CD4-positive, alpha-beta memory T cell (primary cell): ENCODE measurements around the gene GABRB2. TPM values are rescaled to one million over a fixed set of nuclear protein-coding genes. Genes with fewer than 3 reads are reported as not detected.

Experiments
- CTCF ChIA-PET: fragments of 350-600 bp; sonication (Branson Sonifier 250); formaldehyde crosslinking; loops from one replicate; lab custom pipeline; 2021; ENCODE audit warnings: inconsistent platforms; ENCODE audit not compliant: partially characterized antibody; lab: Charles Lee
- POLR2A ChIA-PET: fragments of 350-600 bp; sonication (Branson Sonifier 250); formaldehyde crosslinking; loops from one replicate; lab custom pipeline; 2021; ENCODE audit not compliant: partially characterized antibody; lab: Charles Lee
- DNase-seq, 5 donors: peaks; one replicate each; pipeline versions ENCODE4 v3.0.0 to v3.0.0-alpha.2; 2020 to 2022; ENCODE audit warnings: mixed read lengths in 1 of 5
- H3K27ac ChIP-seq: one replicate; pipeline ENCODE4 v1.7.0; 2013; ENCODE audit warnings: low read depth, low read length
- H3K27me3 ChIP-seq: 2 replicates; pipeline ENCODE4 v1.7.0; 2013; ENCODE audit warnings: mild to moderate bottlenecking, low read length, moderate library complexity; ENCODE audit not compliant: insufficient read depth
- H3K36me3 ChIP-seq: 2 replicates; pipeline ENCODE4 v1.7.0; 2013; ENCODE audit warnings: mild to moderate bottlenecking, low read length, moderate library complexity; ENCODE audit not compliant: insufficient read depth
- H3K4me1 ChIP-seq: 2 replicates; pipeline ENCODE4 v1.7.0; 2013; ENCODE audit warnings: mild to moderate bottlenecking, low read length, moderate library complexity; ENCODE audit not compliant: insufficient read depth
- H3K4me3 ChIP-seq, 2 donors: one replicate each; pipeline ENCODE4 v1.7.0; 2013; ENCODE audit warnings: low read length in 2 of 2, mild to moderate bottlenecking in 1 of 2
- H3K9me3 ChIP-seq, 2 donors: one replicate each; pipeline ENCODE4 v1.7.0; 2013; ENCODE audit warnings: low read length in 2 of 2, control low read depth in 1 of 2; ENCODE audit not compliant: control insufficient read depth in 1 of 2
- H3K27ac Mint-ChIP-seq, 7 donors: one replicate each; pipeline ENCODE4 v1.8.0; 2020 to 2021; ENCODE audit warnings: mixed read lengths in 7 of 7, mild to moderate bottlenecking in 6 of 7, inconsistent platforms in 3 of 7, moderate library complexity in 3 of 7
- H3K27me3 Mint-ChIP-seq, 2 donors: one replicate each; pipeline ENCODE4 v1.8.0; 2020 to 2021; ENCODE audit warnings: mixed read lengths in 2 of 2
- H3K36me3 Mint-ChIP-seq, 2 donors: one replicate each; pipeline ENCODE4 v1.8.0; 2020 to 2021; ENCODE audit warnings: mixed read lengths in 2 of 2, inconsistent platforms in 1 of 2, mild to moderate bottlenecking in 1 of 2
- H3K4me1 Mint-ChIP-seq, 4 donors: one replicate each; pipeline ENCODE4 v1.8.0; 2020 to 2021; ENCODE audit warnings: mixed read lengths in 4 of 4, mild to moderate bottlenecking in 1 of 4
- H3K4me3 Mint-ChIP-seq, 8 donors: one replicate each; pipeline ENCODE4 v1.8.0; 2020 to 2021; ENCODE audit warnings: mixed read lengths in 8 of 8, mild to moderate bottlenecking in 7 of 8, moderate library complexity in 6 of 8, inconsistent platforms in 3 of 8
- H3K9me3 Mint-ChIP-seq, 8 donors: one replicate each; pipeline ENCODE4 v1.8.0; 2020 to 2021; ENCODE audit warnings: mixed read lengths in 8 of 8, mild to moderate bottlenecking in 5 of 8, inconsistent platforms in 3 of 8, moderate library complexity in 1 of 8
- intact Hi-C: fragments of 100-400 bp; cut with micrococcal nuclease; formaldehyde crosslinking; loops from one replicate; pipeline ENCODE4 v1.15.1; 2023
- polyA plus RNA-seq, 2 donors: library from polyadenylated mRNA; unstranded; fragments of 300-500 nt; fragmentation: Illumina TruSeq; gene quantifications; one replicate each; pipeline ENCODE4 v1.2.3, GENCODE V29; 2021
- total RNA-seq, 2 experiments: library from RNA; stranded (reverse); gene quantifications; one replicate each; pipeline ENCODE4 v1.2.3, GENCODE V29; 2021

Gene GABRB2
- total and polyA plus RNA-seq, 4 experiments from 2014 or later: not detected

DNA sequence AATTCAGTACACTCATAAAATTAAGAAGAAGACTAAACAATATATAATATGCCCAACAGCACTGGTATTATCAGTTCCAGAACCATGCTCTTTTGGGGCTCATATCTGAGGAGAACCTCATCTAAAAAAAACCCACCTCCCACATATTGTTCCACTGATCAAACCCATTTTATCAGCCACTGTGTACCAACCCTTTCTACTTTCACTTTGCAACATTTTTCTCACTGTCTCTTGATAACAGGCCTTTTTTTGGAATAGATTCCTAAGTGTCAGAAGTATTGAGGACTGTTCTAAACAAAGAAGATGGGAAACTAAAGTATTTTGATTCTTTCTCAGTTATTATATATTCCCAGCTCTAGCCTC lies 173.2 kb downstream of the GABRB2 start:
- no peaks in the 10 kb centered on the region for H3K36me3 ChIP-seq
- H3K4me1 Mint-ChIP-seq: no peaks in the 10 kb centered on the region
- H3K4me3 Mint-ChIP-seq: no peak overlapping the region

GRCh38 chr5:161372682-161373344 lies 173.7 kb downstream of the GABRB2 start:
- Histone ChIP-seq H3K36me3 (no peaks in the 10 kb centered on the region), H3K27ac (no peak overlapping the region), H3K4me3 (no peak overlapping the region), H3K9me3 (no peaks in the 10 kb centered on the region), H3K27me3 (no peaks in the 10 kb centered on the region), H3K4me1 (no peaks in the 10 kb centered on the region)
- Mint-ChIP-seq H3K27ac (no peak overlapping the region), H3K9me3 (no peaks in the 10 kb centered on the region), H3K4me3 (no peak overlapping the region), H3K4me1 (no peaks in the 10 kb centered on the region), H3K27me3 (no peaks in the 10 kb centered on the region), H3K36me3 (no peaks in the 10 kb centered on the region)
- ChIA-PET CTCF (no interaction called here), POLR2A (no interaction called here)
- intact Hi-C loops: no loop called here
- no peak for DNase-seq

More for the DNA sequence above, 173.2 kb downstream of the GABRB2 start:
- intact Hi-C loops: no loop called here
- Mint-ChIP-seq H3K27me3 (no peaks in the 10 kb centered on the region), H3K9me3 (no peaks in the 10 kb centered on the region), H3K36me3 (no peaks in the 10 kb centered on the region), H3K27ac (no peak overlapping the region)
- no peak for DNase-seq
- CTCF ChIA-PET: no interaction called here
- Histone ChIP-seq H3K4me1 (no peaks in the 10 kb centered on the region), H3K9me3 (no peaks in the 10 kb centered on the region), H3K27me3 (no peaks in the 10 kb centered on the region), H3K27ac (no peak overlapping the region), H3K4me3 (no peak overlapping the region)
- POLR2A ChIA-PET: no interaction called here

- CTCF ChIA-PET: no interaction called here
- Histone ChIP-seq H3K4me1 (no peaks in the 10 kb centered on the region), H3K4me3 (no peak overlapping the region), H3K27ac (no peak overlapping the region), H3K27me3 (no peaks in the 10 kb centered on the region), H3K9me3 (no peaks in the 10 kb centered on the region), H3K36me3 (no peaks in the 10 kb centered on the region)
- Mint-ChIP-seq H3K36me3 (no peaks in the 10 kb centered on the region), H3K4me1 (no peaks in the 10 kb centered on the region), H3K4me3 (no peak overlapping the region), H3K27ac (peak overlapping the region in 1 of 7 donors; percentile 15), H3K9me3 (no peaks in the 10 kb centered on the region), H3K27me3 (no peaks in the 10 kb centered on the region)
- no peak for DNase-seq
- POLR2A ChIA-PET: no interaction called here
- intact Hi-C loops: no loop called here
Measured at GRCh38 chr5:161369022-161369421, 177.5 kb downstream of the GABRB2 start.

GRCh38 chr5:161358446-161358845 lies 188.1 kb downstream of the GABRB2 start:
- DNase-seq: no peak
- no peaks in the 10 kb centered on the region for H3K4me1 ChIP-seq
- intact Hi-C loops: no loop called here
- Mint-ChIP-seq H3K36me3 (no peaks in the 10 kb centered on the region), H3K9me3 (peaks cover 0 to 4% (median 0%) of the 10 kb centered on the region in 8 donors), H3K27me3 (no peaks in the 10 kb centered on the region), H3K4me1 (no peaks in the 10 kb centered on the region), H3K4me3 (no peak overlapping the region), H3K27ac (no peak overlapping the region)
- CTCF ChIA-PET: no interaction called here
- no peak overlapping the region for H3K27ac ChIP-seq
- H3K27me3 ChIP-seq: no peaks in the 10 kb centered on the region
- H3K36me3 ChIP-seq: no peaks in the 10 kb centered on the region
- H3K9me3 ChIP-seq: no peaks in the 10 kb centered on the region
- H3K4me3 ChIP-seq: no peak overlapping the region
- POLR2A ChIA-PET: no interaction called here

- Mint-ChIP-seq H3K36me3 (no peaks in the 10 kb centered on the region), H3K4me3 (no peak overlapping the region), H3K27ac (no peak overlapping the region), H3K27me3 (no peaks in the 10 kb centered on the region), H3K4me1 (no peaks in the 10 kb centered on the region), H3K9me3 (peaks cover 0 to 5% (median 0%) of the 10 kb centered on the region in 8 donors)
- intact Hi-C loops: no loop called here
- Histone ChIP-seq H3K9me3 (no peaks in the 10 kb centered on the region), H3K36me3 (no peaks in the 10 kb centered on the region), H3K4me3 (no peak overlapping the region), H3K4me1 (no peaks in the 10 kb centered on the region), H3K27me3 (no peaks in the 10 kb centered on the region), H3K27ac (no peak overlapping the region)
- ChIA-PET POLR2A (no interaction called here), CTCF (no interaction called here)
- DNase-seq: no peak
Measured at GRCh38 chr5:161344234-161344633, 202.3 kb downstream of the GABRB2 start.

GRCh38 chr5:161342886-161343285 lies 203.6 kb downstream of the GABRB2 start:
- H3K4me3 Mint-ChIP-seq: no peak overlapping the region
- ChIA-PET POLR2A (no interaction called here), CTCF (no interaction called here)
- no peaks in the 10 kb centered on the region for H3K4me1 ChIP-seq
- peaks cover 0 to 5% (median 0%) of the 10 kb centered on the region in 8 donors for H3K9me3 Mint-ChIP-seq
- no peak overlapping the region for H3K27ac ChIP-seq
- no peaks in the 10 kb centered on the region for H3K36me3 ChIP-seq
- no peaks in the 10 kb centered on the region for H3K27me3 Mint-ChIP-seq
- H3K27me3 ChIP-seq: no peaks in the 10 kb centered on the region
- H3K36me3 Mint-ChIP-seq: no peaks in the 10 kb centered on the region
- intact Hi-C loops: no loop called here
- no peaks in the 10 kb centered on the region for H3K4me1 Mint-ChIP-seq
- no peak overlapping the region for H3K27ac Mint-ChIP-seq
- H3K4me3 ChIP-seq: no peak overlapping the region
- no peak for DNase-seq
- H3K9me3 ChIP-seq: no peaks in the 10 kb centered on the region

GRCh38 chr5:161340012-161340411 lies 206.5 kb downstream of the GABRB2 start:
- intact Hi-C loops: no loop called here
- CTCF ChIA-PET: no interaction called here
- Mint-ChIP-seq H3K27ac (no peak overlapping the region), H3K4me3 (no peak overlapping the region), H3K9me3 (peaks cover 0 to 2% (median 0%) of the 10 kb centered on the region in 8 donors), H3K4me1 (no peaks in the 10 kb centered on the region), H3K27me3 (peaks cover 0 to 1% of the 10 kb centered on the region in 2 donors), H3K36me3 (no peaks in the 10 kb centered on the region)
- Histone ChIP-seq H3K27ac (no peak overlapping the region), H3K27me3 (no peaks in the 10 kb centered on the region), H3K4me3 (no peak overlapping the region), H3K36me3 (no peaks in the 10 kb centered on the region), H3K9me3 (no peaks in the 10 kb centered on the region), H3K4me1 (no peaks in the 10 kb centered on the region)
- POLR2A ChIA-PET: no interaction called here
- no peak for DNase-seq
